Liver (tissue), 3 donors: Measurements from ENCODE around the gene MED15.

Source experiments
- ATF3 ChIP-seq: IDR thresholded peaks from 2 replicates; pipeline ENCODE4 v1.6.1; 2016; ENCODE audit warnings: antibody characterized with exemption
- CTCF ChIP-seq: fragments of 150-350 bp; IDR thresholded peaks from 2 replicates; pipeline ENCODE4 v1.5.1; 2017; ENCODE audit warnings: improper control_type of control experiment, low read depth, low read length; ENCODE audit not compliant: missing input control
- EGR1 ChIP-seq, 2 donors: IDR thresholded peaks; 2 replicates each; pipeline ENCODE4 v1.6.1; 2016 to 2018; ENCODE audit warnings: antibody characterized with exemption in 2 of 2, low read depth in 2 of 2
- FOXA1 ChIP-seq: IDR thresholded peaks from 2 replicates; pipeline ENCODE4 v1.6.1; 2016; ENCODE audit warnings: antibody characterized with exemption
- GABPA ChIP-seq, 2 donors: IDR thresholded peaks in 1 of 2; conservative IDR thresholded peaks in 1 of 2; 2 replicates each; pipeline ENCODE4 v1.6.1; 2016; ENCODE audit warnings: antibody characterized with exemption in 2 of 2, mild to moderate bottlenecking in 1 of 2, moderate library complexity in 1 of 2
- HNF4G ChIP-seq: IDR thresholded peaks from 2 replicates; pipeline ENCODE4 v1.6.1; 2016; ENCODE audit warnings: antibody characterized with exemption
- JUND ChIP-seq, 2 donors: IDR thresholded peaks; 2 replicates each; pipeline ENCODE4 v1.6.1; 2016; ENCODE audit warnings: antibody characterized with exemption in 2 of 2
- MAX ChIP-seq: IDR thresholded peaks from 2 replicates; pipeline ENCODE4 v1.6.1; 2016; ENCODE audit warnings: antibody characterized with exemption
- NR2F2 ChIP-seq: IDR thresholded peaks from 2 replicates; pipeline ENCODE4 v1.6.1; 2016; ENCODE audit warnings: antibody characterized with exemption
- RAD21 ChIP-seq, 2 donors: IDR thresholded peaks; 2 replicates each; pipeline ENCODE4 v1.6.1; 2016; ENCODE audit warnings: antibody characterized with exemption in 2 of 2, mild to moderate bottlenecking in 2 of 2
- REST ChIP-seq: IDR thresholded peaks from 2 replicates; pipeline ENCODE4 v1.6.1; 2016; ENCODE audit warnings: antibody characterized with exemption, mild to moderate bottlenecking
- RXRA ChIP-seq, 2 donors: IDR thresholded peaks; 2 replicates each; pipeline ENCODE4 v1.6.1; 2017 to 2018; ENCODE audit warnings: antibody characterized with exemption in 2 of 2, mild to moderate bottlenecking in 1 of 2
- TAF1 ChIP-seq: conservative IDR thresholded peaks from 2 replicates; pipeline ENCODE4 v1.6.1; 2016; ENCODE audit warnings: antibody characterized with exemption, mild to moderate bottlenecking
- TF ChIP-seq, protein P1 (sequence below): IDR thresholded peaks from 2 replicates; pipeline ENCODE4 v1.6.1; 2016; ENCODE audit warnings: antibody characterized with exemption
- donor health status: healthy.
- donor health status: healthy.

GRCh38 chr22:20536590-20537324, 29.3 kb downstream of the MED15 start:
- TF ChIP-seq CTCF (no peak), REST (no peak), RXRA (IDR thresholded peaks at IDR 0.05) (no peak), HNF4G (no peak), GABPA (IDR thresholded peaks at IDR 0.05 in 1 of 2, conservative IDR thresholded peaks at IDR 0.05 in 1 of 2) (no peak), EGR1 (IDR thresholded peaks at IDR 0.05; ENCODE audit: low read depth in 2 of 2) (no peak), MAX (no peak), TAF1 (no peak), ATF3 (no peak), NR2F2 (no peak), FOXA1 (no peak), RAD21 (IDR thresholded peaks at IDR 0.05) (no peak), JUND (IDR thresholded peaks at IDR 0.05) (no peak)
- TF ChIP-seq, protein P1, sequence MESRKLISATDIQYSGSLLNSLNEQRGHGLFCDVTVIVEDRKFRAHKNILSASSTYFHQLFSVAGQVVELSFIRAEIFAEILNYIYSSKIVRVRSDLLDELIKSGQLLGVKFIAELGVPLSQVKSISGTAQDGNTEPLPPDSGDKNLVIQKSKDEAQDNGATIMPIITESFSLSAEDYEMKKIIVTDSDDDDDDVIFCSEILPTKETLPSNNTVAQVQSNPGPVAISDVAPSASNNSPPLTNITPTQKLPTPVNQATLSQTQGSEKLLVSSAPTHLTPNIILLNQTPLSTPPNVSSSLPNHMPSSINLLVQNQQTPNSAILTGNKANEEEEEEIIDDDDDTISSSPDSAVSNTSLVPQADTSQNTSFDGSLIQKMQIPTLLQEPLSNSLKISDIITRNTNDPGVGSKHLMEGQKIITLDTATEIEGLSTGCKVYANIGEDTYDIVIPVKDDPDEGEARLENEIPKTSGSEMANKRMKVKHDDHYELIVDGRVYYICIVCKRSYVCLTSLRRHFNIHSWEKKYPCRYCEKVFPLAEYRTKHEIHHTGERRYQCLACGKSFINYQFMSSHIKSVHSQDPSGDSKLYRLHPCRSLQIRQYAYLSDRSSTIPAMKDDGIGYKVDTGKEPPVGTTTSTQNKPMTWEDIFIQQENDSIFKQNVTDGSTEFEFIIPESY = no peak
